Spleen (tissue), 7 donors: Measurements from ENCODE around the gene RAD51B.

Experiments used
- POLR2A ChIP-seq, 3 donors: fragments of 450-650 bp; IDR thresholded peaks; one replicate each; pipeline ENCODE4 v1.5.1; 2017; ENCODE audit warnings: antibody characterized with exemption in 3 of 3, mild to moderate bottlenecking in 1 of 3
- POLR2AphosphoS5 ChIP-seq, 3 donors: sonication (generic); formaldehyde crosslinking; IDR thresholded peaks; one replicate each; pipeline ENCODE4 v1.5.1; 2017; ENCODE audit warnings: antibody characterized with exemption in 3 of 3
- TF ChIP-seq, protein P1 (sequence below), 11 experiments: fragments of 200-600 bp in 7 of 11; fragments of 450-650 bp in 4 of 11; sonication (generic) in 4 of 11; IDR thresholded peaks in 8 of 11; conservative IDR thresholded peaks in 3 of 11; 1 replicate in 7 of 11; 2 replicates in 4 of 11; pipeline versions ENCODE4 v1.4.0 to v1.8.0; 2016 to 2021; ENCODE audit warnings: antibody characterized with exemption in 11 of 11, inconsistent platforms in 4 of 11, mild to moderate bottlenecking in 1 of 11
- donor health status: DM: no; HTN: no; CAD: no; lungs with moderate emphysema.
- donor health status: DM: no; HTN: no; CAD: no.
- donor health status: DM: no; HTN: no; CAD: no.

DNA sequence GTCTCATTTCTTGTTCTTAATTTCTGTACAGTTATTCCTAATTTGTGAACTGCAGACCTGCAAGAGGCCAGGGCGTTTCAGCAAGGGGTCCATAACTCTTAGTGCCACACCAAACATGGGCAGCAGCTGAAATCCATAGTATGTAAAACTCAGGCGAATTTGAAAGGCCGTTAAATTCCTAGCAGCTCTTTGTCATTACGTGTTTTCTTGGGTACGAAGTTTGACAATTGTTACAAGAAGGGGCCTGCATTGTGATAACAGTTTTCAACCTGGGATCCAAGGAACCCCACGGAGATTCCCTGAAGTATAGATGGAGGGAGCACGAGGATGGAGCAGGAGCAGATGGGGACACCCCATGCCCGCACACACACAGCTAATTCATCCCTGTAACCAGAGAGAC, 685.3 kb downstream of the RAD51B start:
- no peak for TF ChIP-seq POLR2A (IDR thresholded peaks at IDR 0.05)
- TF ChIP-seq, protein P1, sequence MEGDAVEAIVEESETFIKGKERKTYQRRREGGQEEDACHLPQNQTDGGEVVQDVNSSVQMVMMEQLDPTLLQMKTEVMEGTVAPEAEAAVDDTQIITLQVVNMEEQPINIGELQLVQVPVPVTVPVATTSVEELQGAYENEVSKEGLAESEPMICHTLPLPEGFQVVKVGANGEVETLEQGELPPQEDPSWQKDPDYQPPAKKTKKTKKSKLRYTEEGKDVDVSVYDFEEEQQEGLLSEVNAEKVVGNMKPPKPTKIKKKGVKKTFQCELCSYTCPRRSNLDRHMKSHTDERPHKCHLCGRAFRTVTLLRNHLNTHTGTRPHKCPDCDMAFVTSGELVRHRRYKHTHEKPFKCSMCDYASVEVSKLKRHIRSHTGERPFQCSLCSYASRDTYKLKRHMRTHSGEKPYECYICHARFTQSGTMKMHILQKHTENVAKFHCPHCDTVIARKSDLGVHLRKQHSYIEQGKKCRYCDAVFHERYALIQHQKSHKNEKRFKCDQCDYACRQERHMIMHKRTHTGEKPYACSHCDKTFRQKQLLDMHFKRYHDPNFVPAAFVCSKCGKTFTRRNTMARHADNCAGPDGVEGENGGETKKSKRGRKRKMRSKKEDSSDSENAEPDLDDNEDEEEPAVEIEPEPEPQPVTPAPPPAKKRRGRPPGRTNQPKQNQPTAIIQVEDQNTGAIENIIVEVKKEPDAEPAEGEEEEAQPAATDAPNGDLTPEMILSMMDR (IDR thresholded peaks at IDR 0.05 in 8 of 11, conservative IDR thresholded peaks at IDR 0.05 in 3 of 11), result no peak
- TF ChIP-seq POLR2AphosphoS5 (IDR thresholded peaks at IDR 0.05), result no peak
